Immature natural killer cell (primary cell): ENCODE data around the gene KCTD18. TPM values are rescaled to one million over a fixed set of nuclear protein-coding genes. Genes with fewer than 3 reads are reported as not detected.

Source experiments
- DNase-seq, 3 donors: peaks; one replicate each; pipeline ENCODE4 v3.0.0; 2022; ENCODE audit warnings: mixed read lengths in 1 of 3
- H3K27ac Mint-ChIP-seq, 6 donors: one replicate each; pipeline ENCODE4 v1.8.0; 2020; ENCODE audit warnings: mixed read lengths in 6 of 6, mild to moderate bottlenecking in 5 of 6, inconsistent platforms in 4 of 6, moderate library complexity in 3 of 6
- H3K27me3 Mint-ChIP-seq, 3 donors: one replicate each; pipeline ENCODE4 v1.8.0; 2020 to 2021; ENCODE audit warnings: low read depth in 3 of 3, mild to moderate bottlenecking in 3 of 3, mixed read lengths in 3 of 3, moderate library complexity in 3 of 3, inconsistent platforms in 1 of 3
- H3K36me3 Mint-ChIP-seq, 3 donors: one replicate each; pipeline ENCODE4 v1.8.0; 2020; ENCODE audit warnings: mixed read lengths in 3 of 3, inconsistent platforms in 2 of 3, mild to moderate bottlenecking in 2 of 3
- H3K4me1 Mint-ChIP-seq, 2 donors: one replicate each; pipeline ENCODE4 v1.8.0; 2020; ENCODE audit warnings: inconsistent platforms in 2 of 2, mild to moderate bottlenecking in 2 of 2, mixed read lengths in 2 of 2, moderate library complexity in 1 of 2
- H3K4me3 Mint-ChIP-seq, 5 donors: one replicate each; pipeline ENCODE4 v1.8.0; 2020; ENCODE audit warnings: mild to moderate bottlenecking in 5 of 5, mixed read lengths in 5 of 5, inconsistent platforms in 3 of 5, moderate library complexity in 3 of 5
- H3K9me3 Mint-ChIP-seq, 6 donors: one replicate each; pipeline ENCODE4 v1.8.0; 2020; ENCODE audit warnings: mild to moderate bottlenecking in 6 of 6, mixed read lengths in 6 of 6, inconsistent platforms in 4 of 6, moderate library complexity in 3 of 6
- polyA plus RNA-seq, 3 donors: library from polyadenylated mRNA; unstranded; fragments of 300-500 nt; fragmentation: Illumina TruSeq; gene quantifications; one replicate each; pipeline ENCODE4 v1.2.3, GENCODE V29; 2021

Gene KCTD18
- polyA plus RNA-seq, 3 donors from 2014 or later, result 15.5 to 19.9 (median 16.0) TPM

DNA sequence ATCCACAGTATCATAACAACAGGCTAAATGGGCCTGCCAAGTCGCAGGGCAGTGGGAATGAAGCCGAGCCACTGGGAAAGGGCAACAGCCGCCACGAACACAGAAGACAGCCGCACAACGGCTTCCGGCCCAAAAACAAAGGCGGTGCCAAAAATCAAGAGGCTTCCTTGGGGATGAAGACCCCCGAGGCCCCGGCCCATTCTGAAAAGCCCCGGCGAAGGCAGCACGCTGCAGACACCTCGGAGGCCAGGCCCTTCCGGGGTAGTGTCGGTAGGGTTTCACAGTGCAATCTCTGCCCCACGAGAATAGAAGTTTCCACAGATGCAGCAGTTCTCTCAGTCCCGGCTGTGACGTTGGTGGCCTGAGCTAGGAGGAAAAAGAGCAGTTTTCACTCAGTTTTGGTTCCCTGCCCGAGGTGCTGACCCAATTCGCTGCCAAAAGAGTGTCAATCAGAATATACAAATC, 32.2 kb downstream of the KCTD18 start:
- Mint-ChIP-seq H3K4me1 (peaks cover 0 to 4% of the 10 kb centered on the region in 2 donors), H3K27ac (no peak overlapping the region), H3K9me3 (no peaks in the 10 kb centered on the region), H3K4me3 (no peak overlapping the region), H3K36me3 (peaks cover 0 to 3% (median 0%) of the 10 kb centered on the region in 3 donors), H3K27me3 (peaks cover 0 to 1% (median 0%) of the 10 kb centered on the region in 3 donors)
- no peak for DNase-seq

DNA sequence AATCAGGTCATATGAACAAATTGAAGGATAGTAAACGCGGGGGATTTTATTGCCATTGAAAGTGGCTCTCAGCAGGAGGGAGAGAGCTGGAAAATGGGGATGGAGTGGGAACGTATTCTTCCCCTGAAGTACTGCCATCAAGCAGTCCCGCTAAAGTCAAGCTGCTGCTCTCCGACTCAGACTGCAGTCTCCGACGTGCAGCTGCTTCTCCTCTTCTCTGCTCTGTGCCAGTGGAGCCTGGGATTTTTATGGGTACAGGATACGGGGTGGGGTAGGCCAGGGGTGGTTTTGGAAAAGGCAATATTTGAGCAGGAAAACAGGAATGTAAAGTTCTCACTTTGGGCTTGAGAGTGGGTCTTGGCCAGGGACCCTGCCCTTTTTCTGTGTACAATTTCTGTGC, 33.0 kb downstream of the KCTD18 start:
- H3K4me1 Mint-ChIP-seq, result peaks cover 0 to 4% of the 10 kb centered on the region in 2 donors
- peaks cover 0 to 1% (median 0%) of the 10 kb centered on the region in 3 donors for H3K27me3 Mint-ChIP-seq
- no peak overlapping the region for H3K27ac Mint-ChIP-seq
- H3K36me3 Mint-ChIP-seq, result peaks cover 0 to 3% (median 0%) of the 10 kb centered on the region in 3 donors
- H3K9me3 Mint-ChIP-seq, result no peaks in the 10 kb centered on the region
- no peak overlapping the region for H3K4me3 Mint-ChIP-seq
- DNase-seq, result no peak

DNA sequence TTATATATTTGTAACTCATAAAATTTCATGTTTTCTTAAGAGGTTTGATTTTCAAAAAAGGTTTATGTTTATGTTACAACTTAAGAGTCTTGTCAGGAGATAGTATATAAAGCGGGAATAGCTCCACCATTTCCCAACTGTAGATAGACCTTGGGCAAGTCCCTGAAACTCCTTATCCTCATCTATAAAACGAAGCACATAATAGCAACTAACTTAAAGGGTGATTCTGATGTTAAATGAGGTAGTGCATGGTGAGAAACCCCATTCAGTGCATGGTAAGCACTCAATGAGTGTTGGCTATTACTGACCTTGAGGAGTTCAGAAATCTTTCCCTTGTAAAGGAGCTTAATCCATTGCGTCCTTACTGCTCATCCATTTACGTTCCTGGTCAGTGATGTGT, 34.1 kb downstream of the KCTD18 start:
- Mint-ChIP-seq H3K27me3 (peaks cover 0 to 1% (median 0%) of the 10 kb centered on the region in 3 donors), H3K27ac (no peak overlapping the region), H3K36me3 (peaks cover 0 to 3% (median 0%) of the 10 kb centered on the region in 3 donors), H3K4me1 (peaks cover 0 to 5% of the 10 kb centered on the region in 2 donors), H3K4me3 (no peak overlapping the region), H3K9me3 (no peaks in the 10 kb centered on the region)
- DNase-seq, result no peak

DNA sequence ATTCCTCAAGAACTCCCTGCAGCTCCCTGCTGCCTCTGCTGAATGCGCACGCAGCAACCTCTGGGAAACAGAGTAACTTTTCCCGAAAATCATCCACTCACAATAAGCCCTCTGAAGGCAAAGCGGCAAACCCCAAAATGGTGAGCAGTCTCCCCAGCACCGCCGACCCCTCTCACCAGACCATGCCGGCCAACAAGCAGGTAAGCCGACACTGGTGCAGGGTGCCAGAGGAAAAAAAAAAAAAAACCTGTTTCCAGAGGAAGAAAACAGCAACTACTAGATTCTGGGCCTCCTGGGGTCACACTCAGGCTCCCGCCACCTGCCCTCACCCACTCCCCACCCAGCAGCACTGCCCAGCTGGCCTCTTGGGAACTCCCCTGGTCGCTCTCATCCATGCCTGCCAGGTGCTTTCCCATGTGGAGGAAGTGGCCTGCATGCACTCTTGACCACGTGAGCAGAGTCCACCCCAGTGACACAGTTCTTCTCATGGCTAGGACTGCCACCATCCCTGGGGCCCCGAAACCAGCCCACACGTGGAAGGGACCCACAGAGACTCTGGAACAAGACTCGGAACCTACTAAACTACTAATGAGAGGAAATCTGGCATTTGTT, 36.9 kb downstream of the KCTD18 start:
- H3K9me3 Mint-ChIP-seq, result no peaks in the 10 kb centered on the region
- no peak for DNase-seq
- peaks cover 0 to 2% (median 0%) of the 10 kb centered on the region in 3 donors for H3K36me3 Mint-ChIP-seq
- peaks cover 0 to under 1% (median 0%) of the 10 kb centered on the region in 3 donors for H3K27me3 Mint-ChIP-seq
- H3K4me1 Mint-ChIP-seq, result peaks cover 5 to 9% of the 10 kb centered on the region in 2 donors
- peak overlapping the region in 1 of 6 donors; percentile 76 for H3K27ac Mint-ChIP-seq
- no peak overlapping the region for H3K4me3 Mint-ChIP-seq

DNA sequence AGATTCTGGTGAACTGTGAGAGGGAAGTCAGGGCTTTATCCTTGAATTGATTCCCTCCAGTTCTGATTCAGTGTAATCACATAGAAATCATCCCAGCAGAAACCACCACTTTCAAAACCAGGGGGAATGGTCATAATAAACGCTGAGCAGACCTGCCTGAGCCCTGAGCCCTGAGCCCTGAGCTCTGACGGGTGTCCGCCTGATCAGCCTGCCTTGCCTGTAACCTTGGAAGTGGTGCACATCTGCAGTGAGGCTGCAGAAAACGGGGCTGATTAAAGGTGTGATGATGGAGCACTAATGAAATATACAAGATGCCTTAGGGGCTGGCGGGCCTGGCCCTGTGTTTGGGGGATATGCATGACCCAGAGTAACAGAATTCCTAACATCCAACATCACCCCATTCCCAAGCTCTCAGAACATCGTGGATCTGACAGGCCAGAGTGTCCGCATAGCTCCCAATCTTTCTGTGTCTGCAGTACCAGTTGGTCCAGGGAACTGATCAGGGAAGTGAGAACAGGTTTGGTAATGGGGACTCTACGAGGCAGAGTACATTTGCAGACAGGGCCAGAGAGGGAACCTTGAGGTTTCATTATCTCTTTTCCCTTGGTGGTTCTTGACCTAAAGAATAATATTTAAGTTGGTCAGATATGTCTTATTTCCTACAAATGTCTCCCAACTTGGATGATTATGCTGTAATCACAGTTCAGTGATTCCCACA, 37.8 kb downstream of the KCTD18 start:
- Mint-ChIP-seq H3K27me3 (no peaks in the 10 kb centered on the region), H3K27ac (no peak overlapping the region)

DNA sequence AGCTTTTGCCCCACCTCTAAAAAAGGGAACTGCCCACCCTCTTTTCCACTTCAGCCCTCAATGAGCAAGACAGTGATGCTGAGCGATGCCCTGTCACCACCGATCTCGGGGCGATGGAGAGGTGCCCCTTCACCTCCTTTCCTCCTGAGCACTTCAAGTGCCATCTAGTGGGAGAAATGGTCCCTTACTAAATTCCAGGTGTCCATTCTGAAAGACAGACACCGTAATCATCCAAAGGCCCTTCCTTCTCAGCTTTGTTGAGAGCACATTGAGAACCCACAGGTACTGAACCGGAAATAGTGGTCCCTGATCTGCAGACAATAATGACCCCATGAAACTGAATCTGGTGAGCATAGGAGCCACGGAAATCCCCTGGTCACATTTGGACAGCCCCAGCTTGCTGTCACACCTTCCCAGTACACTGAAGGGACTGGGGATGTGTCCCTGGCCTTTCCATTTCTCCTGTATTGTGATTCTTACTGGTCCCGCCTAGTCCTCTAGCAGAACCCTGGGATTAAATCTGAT, 38.5 kb downstream of the KCTD18 start:
- peak in 2 of 3 donors; percentile 9 to 34 for DNase-seq
- H3K4me3 Mint-ChIP-seq, result no peak overlapping the region

More for the DNA sequence above, 37.8 kb downstream of the KCTD18 start:
- Mint-ChIP-seq H3K36me3 (no peaks in the 10 kb centered on the region), H3K4me1 (peaks cover 5 to 17% of the 10 kb centered on the region in 2 donors), H3K4me3 (no peak overlapping the region), H3K9me3 (no peaks in the 10 kb centered on the region)
- no peak for DNase-seq

DNA sequence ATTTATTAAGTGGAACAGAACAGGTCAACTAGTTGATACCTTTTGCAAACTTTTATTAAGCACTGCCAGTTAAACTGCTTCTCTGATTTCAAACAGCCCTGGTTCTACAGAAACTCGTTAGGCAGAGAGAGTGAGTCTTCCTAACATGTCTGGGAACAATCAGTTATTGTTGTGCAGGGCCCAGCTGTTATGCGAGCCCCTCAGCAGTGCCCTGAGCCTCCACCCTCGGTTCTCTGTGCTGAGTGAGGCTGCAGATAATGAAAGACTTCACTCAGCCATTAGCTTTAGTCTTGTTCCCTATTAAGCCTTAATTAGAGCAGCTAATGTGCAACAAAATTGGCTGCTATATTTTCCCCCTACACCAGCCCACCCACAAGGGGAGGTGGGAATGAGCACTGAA, 39.6 kb downstream of the KCTD18 start:
- Mint-ChIP-seq H3K4me3 (no peak overlapping the region), H3K27ac (no peak overlapping the region), H3K27me3 (no peaks in the 10 kb centered on the region), H3K4me1 (peaks cover 5 to 24% of the 10 kb centered on the region in 2 donors), H3K36me3 (no peaks in the 10 kb centered on the region), H3K9me3 (no peaks in the 10 kb centered on the region)
- no peak for DNase-seq

More for the DNA sequence above, 38.5 kb downstream of the KCTD18 start:
- Mint-ChIP-seq H3K4me1 (peaks cover 5 to 21% of the 10 kb centered on the region in 2 donors), H3K9me3 (no peaks in the 10 kb centered on the region), H3K36me3 (no peaks in the 10 kb centered on the region), H3K27ac (peak overlapping the region in 1 of 6 donors; percentile 28), H3K27me3 (no peaks in the 10 kb centered on the region)

DNA sequence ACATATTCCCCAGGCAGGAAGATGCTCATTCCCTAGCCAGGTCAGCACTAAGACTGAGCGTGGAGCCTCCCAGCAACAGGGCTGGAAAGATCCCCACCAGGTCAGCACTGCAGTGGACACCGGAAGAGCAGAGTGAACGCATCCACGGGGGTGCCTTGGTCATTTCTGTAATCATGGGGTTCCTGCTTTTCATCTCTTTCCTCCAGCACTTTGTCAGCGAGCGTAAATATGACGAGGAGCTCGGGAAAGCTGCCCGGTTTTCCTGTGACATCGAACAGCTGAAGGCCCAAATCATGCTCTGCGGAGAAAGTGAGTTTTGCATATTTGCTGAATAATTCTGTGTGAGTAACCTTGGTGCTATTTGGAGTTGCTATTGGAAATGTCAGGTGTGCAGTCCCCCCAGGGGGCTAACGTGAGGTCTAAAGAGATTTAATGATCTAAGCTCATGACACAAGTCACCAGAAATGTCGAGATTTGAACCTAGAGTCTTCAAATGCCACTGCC, 40.1 kb downstream of the KCTD18 start:
- Mint-ChIP-seq H3K9me3 (no peaks in the 10 kb centered on the region), H3K27ac (no peak overlapping the region), H3K36me3 (no peaks in the 10 kb centered on the region), H3K4me3 (no peak overlapping the region), H3K27me3 (no peaks in the 10 kb centered on the region), H3K4me1 (peaks cover 5 to 24% of the 10 kb centered on the region in 2 donors)
- DNase-seq, result no peak

DNA sequence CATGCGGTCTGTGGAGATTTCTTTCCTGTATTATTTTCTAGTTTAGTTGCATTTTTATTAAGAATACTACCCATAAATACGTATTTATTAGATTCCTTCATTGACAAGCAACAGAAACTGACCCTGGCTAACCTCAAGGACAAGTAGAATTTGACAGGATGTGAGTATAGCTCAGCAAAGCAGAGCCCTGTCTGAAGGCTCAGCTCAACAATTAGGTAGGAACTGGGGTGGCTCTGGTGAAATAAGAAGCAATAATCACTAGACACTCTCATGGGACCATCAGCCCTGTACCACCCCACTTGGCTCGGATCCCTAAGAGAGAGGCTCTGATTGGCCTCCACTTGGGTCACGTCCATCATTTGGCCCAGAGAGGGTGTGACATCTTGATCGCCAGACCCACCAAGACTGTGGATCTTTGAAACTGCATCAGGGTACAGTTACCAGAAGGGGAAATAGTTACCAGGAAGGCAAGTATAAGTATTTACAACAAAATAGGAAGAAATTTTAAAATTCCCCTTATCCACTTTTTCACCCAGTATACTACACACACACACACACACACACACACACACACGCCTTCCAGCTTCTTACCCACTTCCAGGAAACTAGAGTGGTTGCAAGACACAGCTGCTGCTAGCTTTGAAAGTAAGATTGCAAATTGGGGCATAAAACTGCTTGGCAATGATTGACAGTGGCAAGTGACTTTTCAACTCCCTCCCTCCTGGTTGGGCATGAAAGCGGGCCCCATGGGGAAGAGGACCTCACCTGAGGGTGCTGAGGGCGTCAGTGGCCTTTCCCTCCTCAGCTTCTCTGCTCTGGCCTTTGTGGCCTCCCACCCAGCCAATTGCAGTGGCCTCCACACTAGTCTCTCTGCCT, 41.8 kb downstream of the KCTD18 start:
- H3K4me1 Mint-ChIP-seq, result peaks cover 12 to 29% of the 10 kb centered on the region in 2 donors
- peak overlapping the region in 5 of 6 donors; percentile 66 to 89 (median 72) for H3K27ac Mint-ChIP-seq
- peak in 1 of 3 donors; percentile 22 for DNase-seq
- peak overlapping the region in 2 of 5 donors; percentile 33 to 39 for H3K4me3 Mint-ChIP-seq
- H3K27me3 Mint-ChIP-seq, result peaks cover 0 to under 1% (median 0%) of the 10 kb centered on the region in 3 donors
- H3K36me3 Mint-ChIP-seq, result peaks cover 0 to 5% (median 0%) of the 10 kb centered on the region in 3 donors
- no peaks in the 10 kb centered on the region for H3K9me3 Mint-ChIP-seq

DNA sequence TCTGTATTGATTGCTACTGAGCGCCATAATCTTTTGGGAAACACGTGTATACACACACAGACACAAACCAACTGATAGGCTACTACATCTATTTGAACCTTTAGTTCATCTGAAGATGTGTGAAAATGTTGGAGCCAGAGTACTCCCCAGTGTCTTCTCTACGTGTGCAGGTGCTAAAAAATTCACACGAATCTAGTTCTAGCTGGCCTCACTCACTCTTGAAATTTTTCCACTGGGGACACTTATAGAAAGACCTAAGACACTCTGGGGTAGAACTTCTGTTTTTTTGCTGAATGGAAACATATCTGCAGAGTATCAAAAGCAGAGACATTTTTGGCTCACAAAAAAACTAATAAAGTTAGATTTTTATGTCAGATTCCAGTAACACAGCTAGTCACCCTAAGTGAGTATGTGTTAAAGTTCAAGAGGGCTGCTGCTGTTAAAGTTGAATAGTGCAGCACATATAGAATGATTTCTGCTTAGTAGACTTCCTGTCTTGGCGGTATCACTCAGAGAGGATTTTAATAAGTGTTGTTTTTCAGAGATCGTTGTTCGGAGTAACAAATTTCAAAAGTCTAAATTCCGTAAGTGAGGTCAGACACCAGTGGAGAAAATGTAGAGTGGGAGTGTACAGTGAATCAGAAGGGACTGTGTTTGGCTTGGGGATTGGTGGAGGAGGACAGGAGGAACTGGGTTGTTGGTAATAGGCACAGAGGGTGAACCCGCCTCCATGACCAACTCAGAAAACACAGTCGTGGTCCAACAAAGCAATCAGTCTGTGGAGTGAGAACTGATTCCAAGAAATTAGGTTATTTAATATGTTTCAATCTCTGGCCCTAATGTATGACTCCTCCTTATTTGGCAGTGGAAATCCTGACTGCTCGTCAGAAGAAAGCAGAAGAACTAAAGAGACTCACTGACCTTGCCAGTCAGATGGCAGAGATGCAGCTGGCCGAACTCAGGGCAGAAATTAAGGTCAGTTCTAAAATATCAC, 43.1 kb downstream of the KCTD18 start:
- peaks cover 15 to 31% of the 10 kb centered on the region in 2 donors for H3K4me1 Mint-ChIP-seq
- peak overlapping the region in 5 of 6 donors; percentile 61 to 89 (median 88) for H3K27ac Mint-ChIP-seq
- H3K36me3 Mint-ChIP-seq, result peaks cover 0 to 12% (median 0%) of the 10 kb centered on the region in 3 donors
- peak in 1 of 3 donors; percentile 45 for DNase-seq
- peaks cover 0 to 2% (median 0%) of the 10 kb centered on the region in 3 donors for H3K27me3 Mint-ChIP-seq
- no peaks in the 10 kb centered on the region for H3K9me3 Mint-ChIP-seq
- peak overlapping the region in 4 of 5 donors; percentile 58 to 86 (median 66) for H3K4me3 Mint-ChIP-seq

DNA sequence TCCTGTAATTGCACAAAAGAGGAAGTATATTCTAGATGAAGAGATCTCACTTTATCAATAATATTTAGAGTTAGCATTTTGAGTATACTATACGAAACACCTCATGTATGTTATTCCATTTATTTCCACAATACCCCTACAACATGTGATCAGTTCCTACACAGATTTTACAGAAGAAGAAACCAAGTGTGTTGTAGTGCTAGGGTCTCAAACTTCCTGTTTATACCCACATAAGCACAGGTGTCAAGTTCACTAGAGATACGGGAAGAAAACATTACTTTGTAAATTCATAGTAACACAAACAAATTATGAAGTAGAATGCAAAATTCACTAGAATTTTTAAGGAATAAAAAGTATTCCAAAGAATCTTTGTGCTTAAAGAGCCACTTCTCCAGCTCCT, 46.4 kb downstream of the KCTD18 start:
- Mint-ChIP-seq H3K4me1 (peaks cover 10 to 29% of the 10 kb centered on the region in 2 donors), H3K27me3 (peaks cover 0 to 2% (median 0%) of the 10 kb centered on the region in 3 donors), H3K9me3 (no peaks in the 10 kb centered on the region), H3K4me3 (no peak overlapping the region), H3K36me3 (peaks cover 0 to 12% (median 0%) of the 10 kb centered on the region in 3 donors), H3K27ac (no peak overlapping the region)
- DNase-seq, result no peak
